KOPT-K1 (cell line): Measurements from ENCODE around the gene ZNF32.

ENCODE experiments used
- H3K27ac ChIP-seq: fragments of 200-600 bp; sonication (generic); 2 replicates; pipeline ENCODE4 v1.5.1; 2016; ENCODE audit warnings: antibody characterized with exemption, mild to moderate bottlenecking, low read depth, low read length; ENCODE audit not compliant: poor library complexity, severe bottlenecking
- H3K36me3 ChIP-seq: fragments of 200-600 bp; sonication (generic); 2 replicates; pipeline ENCODE4 v1.5.1; 2017; ENCODE audit warnings: antibody characterized with exemption, mild to moderate bottlenecking, low read length, moderate library complexity; ENCODE audit not compliant: insufficient read depth
- H3K9me3 ChIP-seq: fragments of 200-600 bp; sonication (generic); 2 replicates; pipeline ENCODE4 v1.5.1; 2017; ENCODE audit warnings: antibody characterized with exemption, low read length, mild to moderate bottlenecking; ENCODE audit not compliant: insufficient read depth, poor library complexity, severe bottlenecking

Gene ZNF32

GRCh38 chr10:43686414-43686813, 37.7 kb upstream of the ZNF32 start:
- no peak overlapping the region for H3K27ac ChIP-seq
- no peaks in the 10 kb centered on the region for H3K36me3 ChIP-seq
- H3K9me3 ChIP-seq = no peaks in the 10 kb centered on the region

- Histone ChIP-seq H3K9me3 (no peaks in the 10 kb centered on the region), H3K27ac (no peak overlapping the region), H3K36me3 (no peaks in the 10 kb centered on the region)
Observed at GRCh38 chr10:43685744-43686143, 37.1 kb upstream of the ZNF32 start.

GRCh38 chr10:43684292-43684559, 35.5 kb upstream of the ZNF32 start:
- Histone ChIP-seq H3K9me3 (no peaks in the 10 kb centered on the region), H3K27ac (no peak overlapping the region), H3K36me3 (no peaks in the 10 kb centered on the region)

- Histone ChIP-seq H3K27ac (no peak overlapping the region), H3K9me3 (no peaks in the 10 kb centered on the region), H3K36me3 (no peaks in the 10 kb centered on the region)
Observed at GRCh38 chr10:43683451-43684291, 35.0 kb upstream of the ZNF32 start.

- H3K36me3 ChIP-seq = no peaks in the 10 kb centered on the region
- H3K9me3 ChIP-seq = no peaks in the 10 kb centered on the region
- no peak overlapping the region for H3K27ac ChIP-seq
Observed at GRCh38 chr10:43682956-43683355, 34.3 kb upstream of the ZNF32 start.

- Histone ChIP-seq H3K9me3 (no peaks in the 10 kb centered on the region), H3K36me3 (no peaks in the 10 kb centered on the region), H3K27ac (no peak overlapping the region)
Observed at GRCh38 chr10:43681721-43682120, 33.0 kb upstream of the ZNF32 start.

GRCh38 chr10:43681220-43681619, 32.5 kb upstream of the ZNF32 start:
- Histone ChIP-seq H3K9me3 (no peaks in the 10 kb centered on the region), H3K27ac (no peak overlapping the region), H3K36me3 (no peaks in the 10 kb centered on the region)

- no peaks in the 10 kb centered on the region for H3K36me3 ChIP-seq
- no peak overlapping the region for H3K27ac ChIP-seq
- peaks cover 8% of the 10 kb centered on the region for H3K9me3 ChIP-seq
Observed at GRCh38 chr10:43680035-43680434, 31.4 kb upstream of the ZNF32 start.

GRCh38 chr10:43679509-43679908, 30.8 kb upstream of the ZNF32 start:
- peaks cover 8% of the 10 kb centered on the region for H3K9me3 ChIP-seq
- H3K36me3 ChIP-seq = no peaks in the 10 kb centered on the region
- no peak overlapping the region for H3K27ac ChIP-seq

- no peaks in the 10 kb centered on the region for H3K36me3 ChIP-seq
Observed at GRCh38 chr10:43678654-43679053, 30.0 kb upstream of the ZNF32 start.

GRCh38 chr10:43676901-43677300, 28.2 kb upstream of the ZNF32 start:
- Histone ChIP-seq H3K27ac (no peak overlapping the region), H3K36me3 (no peaks in the 10 kb centered on the region), H3K9me3 (peaks cover 8% of the 10 kb centered on the region)

More at GRCh38 chr10:43678654-43679053, 30.0 kb upstream of the ZNF32 start:
- Histone ChIP-seq H3K27ac (no peak overlapping the region), H3K9me3 (peaks cover 8% of the 10 kb centered on the region)

- H3K27ac ChIP-seq = no peak overlapping the region
- H3K36me3 ChIP-seq = no peaks in the 10 kb centered on the region
- peaks cover 8% of the 10 kb centered on the region for H3K9me3 ChIP-seq
Observed at GRCh38 chr10:43676331-43676730, 27.6 kb upstream of the ZNF32 start.

GRCh38 chr10:43674553-43675210, 26.0 kb upstream of the ZNF32 start:
- H3K36me3 ChIP-seq = no peaks in the 10 kb centered on the region

GRCh38 chr10:43673471-43673870, 24.8 kb upstream of the ZNF32 start:
- H3K9me3 ChIP-seq = peaks cover 8% of the 10 kb centered on the region
- H3K36me3 ChIP-seq = no peaks in the 10 kb centered on the region
- no peak overlapping the region for H3K27ac ChIP-seq

More at GRCh38 chr10:43674553-43675210, 26.0 kb upstream of the ZNF32 start:
- Histone ChIP-seq H3K27ac (no peak overlapping the region), H3K9me3 (peaks cover 8% of the 10 kb centered on the region)

- Histone ChIP-seq H3K27ac (no peak overlapping the region), H3K36me3 (no peaks in the 10 kb centered on the region)
Observed at GRCh38 chr10:43671659-43672531, 23.2 kb upstream of the ZNF32 start.

More at GRCh38 chr10:43671659-43672531, 23.2 kb upstream of the ZNF32 start:
- peaks cover 8% of the 10 kb centered on the region for H3K9me3 ChIP-seq
